Measurements from ENCODE around the gene OR6C6. TPM values are rescaled to one million over a fixed set of nuclear protein-coding genes. Genes with fewer than 3 reads are reported as not detected.

Gene OR6C6
- total and polyA plus RNA-seq, 11 donors: not detected

GRCh38 chr12:55244309-55244708 lies 52.1 kb downstream of the OR6C6 start, which contains the start of gene OR6C74:
Gene OR6C74 (plus strand): TSS chr12:55244609. CDS start chr12:55247288, 2,679 bp downstream.
- 87 to 89% (median 88%) methylated on average over 3 of the region's 3 CpGs for WGBS, 4 donors
- Histone ChIP-seq H3K9me3 (no peaks in the 10 kb centered on the region), H3K36me3 (no peaks in the 10 kb centered on the region), H3K27me3 (peaks cover 0 to 2% (median 0%) of the 10 kb centered on the region in 9 donors), H3K4me1 (no peaks in the 10 kb centered on the region), H3K27ac (no peak within 1 kb of the TSS), H3K4me3 (no peak within 1 kb of the TSS)
- TF ChIP-seq POLR2A (IDR thresholded peaks at IDR 0.05): no peak
- TF ChIP-seq CTCF (IDR thresholded peaks at IDR 0.05): no peak
- ATAC-seq (no peak), DNase-seq (no peak)
- intact Hi-C loops (cut with DNase I): no loop called here

Other genes starting within 250 kb of the OR6C6 start
- not detected for gene OR9K2, start 170.2 kb downstream of the OR6C6 start, total RNA-seq
- not detected for gene OR9K2, start 170.2 kb downstream of the OR6C6 start, polyA plus RNA-seq
- gene OR10A7, start 75.5 kb downstream of the OR6C6 start, total RNA-seq: not detected
- not detected for gene OR10A7, start 75.5 kb downstream of the OR6C6 start, polyA plus RNA-seq
- not detected for gene OR6C74, start 52.0 kb downstream of the OR6C6 start, total RNA-seq
- gene OR6C74, start 52.0 kb downstream of the OR6C6 start, polyA plus RNA-seq: not detected
- not detected for gene OR6C1, start 17.8 kb upstream of the OR6C6 start, total RNA-seq
- gene OR6C1, start 17.8 kb upstream of the OR6C6 start, polyA plus RNA-seq: not detected
- gene OR6C3, start 34.2 kb upstream of the OR6C6 start, total RNA-seq: not detected
- gene OR6C3, start 34.2 kb upstream of the OR6C6 start, polyA plus RNA-seq: not detected
- gene OR6C75, start 66.4 kb upstream of the OR6C6 start, total RNA-seq: not detected
- not detected for gene OR6C75, start 66.4 kb upstream of the OR6C6 start, polyA plus RNA-seq
- gene OR6C65, start 104.0 kb upstream of the OR6C6 start, total RNA-seq: not detected
- gene OR6C65, start 104.0 kb upstream of the OR6C6 start, polyA plus RNA-seq: not detected
- gene OR6C76, start 129.7 kb upstream of the OR6C6 start, total RNA-seq: not detected
- not detected for gene OR6C76, start 129.7 kb upstream of the OR6C6 start, polyA plus RNA-seq
- not detected for gene OR6C2, start 147.5 kb upstream of the OR6C6 start, total RNA-seq
- not detected for gene OR6C2, start 147.5 kb upstream of the OR6C6 start, polyA plus RNA-seq
- not detected for gene OR6C70, start 173.6 kb upstream of the OR6C6 start, total RNA-seq
- not detected for gene OR6C70, start 173.6 kb upstream of the OR6C6 start, polyA plus RNA-seq
- not detected for gene OR6C68, start 195.8 kb upstream of the OR6C6 start, total RNA-seq
- not detected for gene OR6C68, start 195.8 kb upstream of the OR6C6 start, polyA plus RNA-seq

Measured in heart left ventricle (tissue), 16 donors.